Gastrocnemius medialis (tissue), 4 donors: ENCODE results near the gene JCAD. TPM values are rescaled to one million over a fixed set of nuclear protein-coding genes. Genes with fewer than 3 reads are reported as not detected.

Experiments used
- ATAC-seq, 2 donors: fragments of 150-250 bp; one replicate each; pipeline ENCODE4 v1.9.1; 2016
- DNase-seq, 2 donors: peaks; one replicate each; pipeline ENCODE4 v3.0.0-alpha.2; 2019
- H3K27ac ChIP-seq, 4 donors: fragments of 200-600 bp; sonication (generic); 1 replicate in 1 of 4; 2 replicates in 3 of 4; pipeline ENCODE4 v1.5.1; 2016 to 2018; ENCODE audit warnings: mild to moderate bottlenecking in 2 of 4, moderate library complexity in 1 of 4
- H3K27me3 ChIP-seq, 3 donors: fragments of 200-600 bp; sonication (generic) in 2 of 3; 1 replicate in 1 of 3; 2 replicates in 2 of 3; pipeline versions ENCODE4 v1.5.1 to v1.6.0; 2016 to 2019; ENCODE audit warnings: mild to moderate bottlenecking in 1 of 3, moderate library complexity in 1 of 3
- H3K36me3 ChIP-seq, 2 donors: fragments of 200-600 bp; sonication (generic) in 1 of 2; one replicate each; pipeline ENCODE4 v1.5.1; 2017 to 2018
- H3K4me1 ChIP-seq, 2 donors: fragments of 200-600 bp; sonication (generic) in 1 of 2; one replicate each; pipeline ENCODE4 v1.5.1; 2016 to 2017; ENCODE audit warnings: mild to moderate bottlenecking in 2 of 2
- H3K4me3 ChIP-seq, 4 donors: fragments of 200-600 bp; sonication (generic) in 3 of 4; 1 replicate in 1 of 4; 2 replicates in 3 of 4; pipeline ENCODE4 v1.5.1; 2016 to 2019; ENCODE audit warnings: mild to moderate bottlenecking in 2 of 4
- H3K9me3 ChIP-seq, 3 donors: fragments of 200-600 bp; sonication (generic) in 2 of 3; 1 replicate in 1 of 3; 2 replicates in 2 of 3; pipeline ENCODE4 v1.5.1; 2016 to 2019
- CTCF ChIP-seq, 5 experiments: fragments of 450-650 bp in 3 of 5; fragments of 200-600 bp in 2 of 5; sonication (generic) in 2 of 5; IDR thresholded peaks in 4 of 5; conservative IDR thresholded peaks in 1 of 5; 1 replicate in 4 of 5; 2 replicates in 1 of 5; pipeline ENCODE4 v1.5.1; 2016 to 2019; ENCODE audit warnings: antibody characterized with exemption in 5 of 5, mild to moderate bottlenecking in 3 of 5, moderate library complexity in 3 of 5
- POLR2A ChIP-seq, 2 donors: fragments of 450-650 bp; IDR thresholded peaks; one replicate each; pipeline ENCODE4 v1.6.1; 2017; ENCODE audit warnings: antibody characterized with exemption in 2 of 2, mild to moderate bottlenecking in 2 of 2, moderate library complexity in 2 of 2
- in situ Hi-C, 4 donors: fragments of 200-750 bp; cut with MboI; loops; one replicate each; pipeline versions ENCODE4 v1.15.0 to v1.8.0; 2017; ENCODE audit warnings: low sequenced_read_pairs in 4 of 4
- intact Hi-C: fragments of 100-400 bp; cut with DNase I; formaldehyde crosslinking; loops from one replicate; pipeline ENCODE4 v1.15.1; 2023; ENCODE audit warnings: low total_unique reads
- total RNA-seq, 4 donors: library from RNA; depleted of rRNA; stranded (reverse); fragments of >200 nt; gene quantifications; one replicate each; pipeline versions ENCODE4 v1.1.0 to v1.2.3, GENCODE V29; 2016

Gene JCAD
- total RNA-seq, 4 donors from 2014 or later, result 6.0 to 12.1 (median 6.5) TPM

GRCh38 chr10:30055226-30055662 lies 4.1 kb downstream of the JCAD start:
- intact Hi-C loops (no loop called here), in situ Hi-C loops (no loop called here)
- ATAC-seq, result peak in 1 of 2 donors; percentile 56
- TF ChIP-seq CTCF (IDR thresholded peaks at IDR 0.05 in 4 of 5, conservative IDR thresholded peaks at IDR 0.05 in 1 of 5), result no peak
- TF ChIP-seq POLR2A (IDR thresholded peaks at IDR 0.05), result no peak
- Histone ChIP-seq H3K4me1 (peaks cover 0 to 5% of the 10 kb centered on the region in 2 donors), H3K27ac (peak overlapping the region; percentile 67 to 81 (median 76)), H3K4me3 (peak overlapping the region in 1 of 4 donors; percentile 4), H3K9me3 (no peaks in the 10 kb centered on the region), H3K27me3 (no peaks in the 10 kb centered on the region), H3K36me3 (no peaks in the 10 kb centered on the region)
- DNase-seq, result no peak

DNA sequence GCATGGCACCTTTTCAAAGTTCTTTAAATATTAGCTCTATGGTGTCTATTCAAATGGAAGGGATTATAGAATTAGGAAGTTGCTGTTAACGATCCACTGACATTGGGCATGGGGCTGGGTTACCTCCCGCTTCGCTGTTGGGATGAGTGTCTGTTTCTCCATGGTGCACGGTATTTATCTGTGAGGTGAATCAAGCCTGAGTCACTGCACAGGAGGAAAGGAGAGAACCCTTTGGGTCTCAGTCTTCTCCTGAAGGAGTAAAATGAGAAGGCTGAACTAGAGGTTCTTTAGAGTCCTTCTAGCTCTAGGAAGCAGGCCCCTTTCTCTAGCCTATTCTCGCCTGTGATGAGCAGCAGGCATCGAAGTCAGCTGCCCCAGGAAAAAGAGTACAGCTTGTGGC lies 7.3 kb downstream of the JCAD start:
- TF ChIP-seq CTCF (IDR thresholded peaks at IDR 0.05 in 4 of 5, conservative IDR thresholded peaks at IDR 0.05 in 1 of 5) (no peak), POLR2A (IDR thresholded peaks at IDR 0.05) (no peak)
- H3K27ac ChIP-seq, result peak overlapping the region in 1 of 4 donors; percentile 28
- no peaks in the 10 kb centered on the region for H3K9me3 ChIP-seq
- no peaks in the 10 kb centered on the region for H3K27me3 ChIP-seq
- no peak overlapping the region for H3K4me3 ChIP-seq
- intact Hi-C loops (no loop called here), in situ Hi-C loops (no loop called here)
- ATAC-seq (no peak), DNase-seq (no peak)
- peaks cover 0 to 5% of the 10 kb centered on the region in 2 donors for H3K4me1 ChIP-seq
- no peaks in the 10 kb centered on the region for H3K36me3 ChIP-seq

DNA sequence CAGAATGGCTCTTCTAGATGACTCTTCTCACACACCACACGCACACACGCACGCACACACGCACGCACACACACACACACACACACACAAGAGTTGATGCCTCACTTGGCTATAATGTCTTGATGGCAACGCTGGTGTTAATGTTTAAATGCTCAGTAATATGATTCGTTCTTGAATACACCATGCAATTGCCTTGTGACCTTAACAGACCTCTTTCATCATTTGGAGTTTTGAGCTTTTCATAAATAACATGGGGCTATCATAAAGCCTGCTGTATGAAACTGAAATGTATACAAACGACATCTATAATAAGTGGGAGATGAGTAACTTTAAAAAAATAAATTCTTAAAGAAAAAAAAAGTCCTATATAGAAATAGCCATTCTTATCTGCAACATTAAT lies 8.2 kb downstream of the JCAD start:
- intact Hi-C loops (no loop called here), in situ Hi-C loops (no loop called here)
- no peak for TF ChIP-seq CTCF (IDR thresholded peaks at IDR 0.05 in 4 of 5, conservative IDR thresholded peaks at IDR 0.05 in 1 of 5)
- TF ChIP-seq POLR2A (IDR thresholded peaks at IDR 0.05), result no peak
- ATAC-seq (no peak), DNase-seq (no peak)
- Histone ChIP-seq H3K4me1 (peaks cover 0 to 5% of the 10 kb centered on the region in 2 donors), H3K36me3 (peaks cover 0 to 1% of the 10 kb centered on the region in 2 donors), H3K9me3 (no peaks in the 10 kb centered on the region), H3K27ac (no peak overlapping the region), H3K27me3 (no peaks in the 10 kb centered on the region), H3K4me3 (no peak overlapping the region)

- ATAC-seq (no peak), DNase-seq (no peak)
- in situ Hi-C loops, result no loop called here
- no peak overlapping the region for H3K4me3 ChIP-seq
- intact Hi-C loops, result no loop called here
- peaks cover 0 to 5% of the 10 kb centered on the region in 2 donors for H3K36me3 ChIP-seq
- H3K27me3 ChIP-seq, result no peaks in the 10 kb centered on the region
- peak overlapping the region in 3 of 4 donors; percentile 21 to 41 (median 25) for H3K27ac ChIP-seq
- H3K4me1 ChIP-seq, result peaks cover 0 to 5% of the 10 kb centered on the region in 2 donors
- H3K9me3 ChIP-seq, result no peaks in the 10 kb centered on the region
- no peak for TF ChIP-seq CTCF (IDR thresholded peaks at IDR 0.05 in 4 of 5, conservative IDR thresholded peaks at IDR 0.05 in 1 of 5)
- no peak for TF ChIP-seq POLR2A (IDR thresholded peaks at IDR 0.05)
These were observed 9.0 kb downstream of the JCAD start for GRCh38 chr10:30050411-30050810.
